EL (cell line): ENCODE data around the gene MLLT10.

ENCODE experiments used
- DNase-seq: peaks from one replicate; pipeline ENCODE4 v3.0.0-alpha.2; 2016

The MLLT10 gene

GRCh38 chr10:21747809-21748208, 213.8 kb downstream of the MLLT10 start:
- DNase-seq: no peak

GRCh38 chr10:21749788-21750187, 215.8 kb downstream of the MLLT10 start:
- no peak for DNase-seq

- DNase-seq: no peak
These were observed 216.4 kb downstream of the MLLT10 start for GRCh38 chr10:21750424-21750823.

- no peak for DNase-seq
These were observed 217.6 kb downstream of the MLLT10 start for GRCh38 chr10:21751341-21752310.

DNA sequence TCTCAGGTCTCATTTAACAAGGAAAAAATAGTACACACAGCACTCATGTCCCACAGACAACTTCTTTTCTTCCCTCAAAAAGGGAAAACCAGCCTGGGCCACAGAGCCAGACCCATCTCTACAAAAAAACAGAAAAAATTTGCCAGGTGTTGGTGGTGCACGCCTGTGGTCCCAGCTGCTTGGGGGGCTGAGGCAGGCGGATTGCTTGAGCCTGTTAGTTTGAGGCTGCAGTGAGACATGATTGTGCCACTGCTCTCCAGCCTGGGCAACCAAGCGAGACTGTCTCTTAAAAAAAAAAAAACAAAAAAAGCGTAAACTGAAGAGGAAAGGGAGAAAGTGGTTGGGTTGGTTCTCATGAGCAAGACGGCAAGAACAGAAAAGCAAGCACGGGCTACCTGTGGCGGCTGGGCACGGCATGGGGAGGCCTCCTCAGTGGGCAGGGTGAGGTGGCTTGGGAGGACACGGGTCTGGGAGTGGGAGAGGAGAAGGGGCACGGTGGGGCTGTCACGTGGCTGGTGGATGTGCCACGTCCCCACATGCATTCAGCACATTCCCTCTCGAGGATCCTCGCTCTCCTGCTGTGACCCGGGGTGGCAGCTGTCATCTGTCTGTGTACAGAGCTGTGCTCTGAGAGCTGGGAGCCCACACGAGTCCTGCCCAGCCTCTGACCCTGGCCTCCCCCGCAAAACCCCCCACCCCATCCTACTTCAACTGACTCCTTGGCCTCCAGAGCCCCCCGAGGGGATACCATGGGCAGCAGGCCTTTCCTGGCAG, 219.7 kb downstream of the MLLT10 start:
- no peak for DNase-seq

- DNase-seq: peak; percentile 6
These were observed 220.5 kb downstream of the MLLT10 start for GRCh38 chr10:21754410-21755011.

GRCh38 chr10:21756707-21757106, 222.7 kb downstream of the MLLT10 start:
- no peak for DNase-seq

DNA sequence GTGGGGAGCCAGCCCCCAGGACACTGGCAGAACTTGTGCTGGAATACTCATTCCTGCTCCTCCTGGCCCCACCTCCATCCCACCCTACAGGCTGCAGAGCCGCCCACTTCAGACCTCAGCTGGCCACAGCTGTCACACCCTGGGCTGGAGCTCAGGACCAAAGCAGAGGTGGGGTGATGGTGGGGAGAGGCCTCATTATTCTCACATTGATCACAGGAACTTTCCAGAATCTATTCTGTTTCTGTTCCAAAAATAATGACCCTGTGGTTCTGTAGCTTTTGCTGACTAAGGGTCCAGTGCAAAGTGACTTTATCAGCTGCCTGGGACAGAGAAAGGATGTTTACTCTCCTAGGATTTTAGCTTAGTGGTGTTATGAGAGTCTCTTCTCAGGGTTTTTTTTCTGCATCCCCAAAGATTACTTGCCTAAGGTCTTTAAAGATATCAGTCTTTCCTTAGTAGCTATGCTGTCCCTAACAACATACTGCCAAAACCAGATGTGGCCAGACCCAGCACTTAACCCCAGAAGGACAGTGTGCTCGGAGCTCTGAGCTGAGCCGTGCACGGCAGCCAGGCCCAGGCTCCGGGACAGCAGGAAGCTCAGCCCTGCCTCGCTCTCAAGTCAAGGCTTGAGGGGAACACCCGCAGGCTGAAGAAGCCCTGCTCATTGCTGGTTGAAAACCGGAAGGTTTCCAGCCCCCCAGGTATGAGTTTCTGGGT, 223.3 kb downstream of the MLLT10 start:
- DNase-seq: no peak

- no peak for DNase-seq
These were observed 224.2 kb downstream of the MLLT10 start for GRCh38 chr10:21758239-21758638.

- DNase-seq: no peak
These were observed 224.7 kb downstream of the MLLT10 start for GRCh38 chr10:21758696-21759095.

GRCh38 chr10:21759232-21759631, 225.2 kb downstream of the MLLT10 start:
- no peak for DNase-seq

GRCh38 chr10:21760332-21760731, 226.3 kb downstream of the MLLT10 start:
- DNase-seq: no peak

DNA sequence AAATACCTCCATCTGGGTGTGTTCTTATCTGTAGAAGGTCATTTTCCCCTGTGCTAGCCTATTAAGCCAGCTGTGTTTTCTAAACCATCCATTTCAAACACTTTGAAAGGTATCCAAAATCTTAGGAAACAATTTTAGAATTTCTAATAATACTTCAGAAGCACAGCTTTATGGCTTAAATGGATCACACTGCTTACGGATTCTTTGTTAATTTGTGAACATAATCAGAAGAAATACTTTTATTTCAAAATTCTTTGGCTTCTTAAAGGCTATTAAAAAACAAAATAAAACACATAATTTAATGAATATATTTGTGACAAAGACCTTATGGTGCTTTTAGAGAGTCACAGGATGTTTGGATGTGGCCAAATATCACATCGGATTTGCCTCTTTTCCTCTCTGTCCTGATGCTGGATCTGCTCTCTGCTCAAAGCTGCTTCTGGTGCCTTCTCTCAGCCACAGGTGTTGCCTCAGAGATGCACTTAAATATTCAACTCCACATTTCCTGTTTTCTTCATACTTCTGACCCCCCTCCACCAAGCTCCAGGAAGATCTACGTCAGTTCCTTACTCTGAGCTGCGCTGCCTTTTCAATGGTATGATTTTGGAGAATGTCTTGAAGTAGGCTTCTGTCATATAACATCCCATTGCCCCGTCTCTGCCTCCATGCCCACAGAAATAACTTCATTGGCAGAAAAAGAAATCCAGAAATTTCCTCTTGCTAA, 230.6 kb downstream of the MLLT10 start:
- DNase-seq: no peak

DNA sequence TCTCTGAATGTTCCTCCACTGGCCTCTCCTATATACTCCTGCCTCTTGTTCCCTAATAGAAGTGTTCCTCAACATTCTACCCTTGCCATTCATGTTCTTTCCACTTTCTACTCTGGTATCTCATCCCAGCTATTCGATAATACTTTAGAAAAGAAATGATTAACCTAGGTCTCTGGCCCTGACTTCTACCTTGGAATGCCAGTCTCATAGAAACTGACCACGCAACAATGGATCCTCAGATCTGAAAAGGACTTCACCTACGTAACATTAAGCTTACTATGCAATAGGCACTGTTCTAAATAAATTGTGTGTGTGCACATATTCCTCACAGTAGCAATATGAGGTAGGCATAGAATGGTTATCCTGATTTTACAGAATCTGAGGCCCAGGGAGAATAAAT, 235.0 kb downstream of the MLLT10 start:
- no peak for DNase-seq

GRCh38 chr10:21771219-21771618, 237.2 kb downstream of the MLLT10 start:
- DNase-seq: no peak

GRCh38 chr10:21776883-21777282, 242.9 kb downstream of the MLLT10 start:
- no peak for DNase-seq

- DNase-seq: no peak
These were observed 257.2 kb downstream of the MLLT10 start for GRCh38 chr10:21791276-21791675.
